Glutamatergic neuron (in vitro differentiated cells): ENCODE measurements around the gene SOX12. TPM values are rescaled to one million over a fixed set of nuclear protein-coding genes. Genes with fewer than 3 reads are reported as not detected.
"Not testable (repeated sequence)": the region's sequence is repeated elsewhere in the genome, so short reads cannot be mapped to it uniquely, and the experiment has no call there.

Experiments used
- DNase-seq: peaks from one replicate; pipeline ENCODE4 v3.0.0; 2022
- H3K27ac Mint-ChIP-seq: one replicate; pipeline ENCODE4 v1.8.0; 2020; ENCODE audit warnings: mild to moderate bottlenecking, mixed read lengths, inconsistent platforms; ENCODE audit not compliant: unreplicated experiment
- H3K27me3 Mint-ChIP-seq: one replicate; pipeline ENCODE4 v1.8.0; 2020; ENCODE audit warnings: mild to moderate bottlenecking, moderate library complexity, mixed read lengths, inconsistent platforms; ENCODE audit not compliant: unreplicated experiment
- H3K36me3 Mint-ChIP-seq: one replicate; pipeline ENCODE4 v1.8.0; 2020; ENCODE audit warnings: mild to moderate bottlenecking, mixed read lengths, inconsistent platforms; ENCODE audit not compliant: unreplicated experiment
- H3K4me1 Mint-ChIP-seq: one replicate; pipeline ENCODE4 v1.8.0; 2020; ENCODE audit warnings: mild to moderate bottlenecking, low read depth, mixed read lengths, inconsistent platforms; ENCODE audit not compliant: unreplicated experiment
- H3K4me3 Mint-ChIP-seq: one replicate; pipeline ENCODE4 v1.8.0; 2020; ENCODE audit warnings: mild to moderate bottlenecking, mixed read lengths, inconsistent platforms; ENCODE audit not compliant: unreplicated experiment
- H3K9me3 Mint-ChIP-seq: one replicate; pipeline ENCODE4 v1.8.0; 2020; ENCODE audit warnings: mild to moderate bottlenecking, moderate library complexity, mixed read lengths, inconsistent platforms; ENCODE audit not compliant: unreplicated experiment
- CTCF ChIP-seq: fragments of 200-600 bp; sonication (generic); IDR thresholded peaks from one replicate; pipeline ENCODE4 v1.5.0; 2021; ENCODE audit not compliant: partially characterized antibody, unreplicated experiment
- total RNA-seq: library from RNA; stranded (reverse); fragmentation: NEBNext Ultra II Directional; extraction: Animal tissue kit (Norgen Biotek cat#: 25700); gene quantifications from one replicate; pipeline ENCODE4 v1.2.1, GENCODE V29; 2021; ENCODE audit not compliant: unreplicated experiment

SOX12 gene
- total RNA-seq, 1 donor from 2014 or later: 67.0 TPM

GRCh38 chr20:347640-348484 lies 22.5 kb downstream of the SOX12 start:
- Mint-ChIP-seq H3K36me3 (no peaks in the 10 kb centered on the region), H3K27ac (peak overlapping the region; percentile 100), H3K27me3 (peaks cover 15% of the 10 kb centered on the region), H3K4me1 (peaks cover 18% of the 10 kb centered on the region), H3K9me3 (peaks cover 17% of the 10 kb centered on the region), H3K4me3 (peak overlapping the region; percentile 99)
- DNase-seq: peak; percentile 98
- no peak for TF ChIP-seq CTCF

GRCh38 chr20:348972-349841 lies 23.9 kb downstream of the SOX12 start:
- no peak for TF ChIP-seq CTCF
- no peak for DNase-seq
- peaks cover 17% of the 10 kb centered on the region for H3K9me3 Mint-ChIP-seq
- peaks cover 15% of the 10 kb centered on the region for H3K27me3 Mint-ChIP-seq
- peak overlapping the region; percentile 100 for H3K27ac Mint-ChIP-seq
- H3K4me3 Mint-ChIP-seq: peak overlapping the region; percentile 99
- H3K4me1 Mint-ChIP-seq: peaks cover 18% of the 10 kb centered on the region
- no peaks in the 10 kb centered on the region for H3K36me3 Mint-ChIP-seq

- Mint-ChIP-seq H3K4me3 (no peak overlapping the region), H3K9me3 (peaks cover 10% of the 10 kb centered on the region), H3K4me1 (peaks cover 15% of the 10 kb centered on the region), H3K27ac (no peak overlapping the region), H3K36me3 (no peaks in the 10 kb centered on the region), H3K27me3 (peaks cover 8% of the 10 kb centered on the region)
- DNase-seq: no peak
- TF ChIP-seq CTCF: no peak
Observed at GRCh38 chr20:353166-353565, 27.8 kb downstream of the SOX12 start.

GRCh38 chr20:354298-354977 lies 29.1 kb downstream of the SOX12 start:
- Mint-ChIP-seq H3K9me3 (peaks cover 2% of the 10 kb centered on the region), H3K27ac (no peak overlapping the region), H3K27me3 (peaks cover 5% of the 10 kb centered on the region), H3K4me3 (no peak overlapping the region), H3K36me3 (no peaks in the 10 kb centered on the region), H3K4me1 (peaks cover 7% of the 10 kb centered on the region)
- TF ChIP-seq CTCF: peak; percentile 96
- DNase-seq: peak; percentile 82

GRCh38 chr20:356154-356553 lies 30.8 kb downstream of the SOX12 start:
- not testable (repeated sequence) for H3K36me3 Mint-ChIP-seq, H3K9me3 Mint-ChIP-seq, H3K27me3 Mint-ChIP-seq, H3K27ac Mint-ChIP-seq, H3K4me3 Mint-ChIP-seq, DNase-seq
- peaks cover 14% of the 10 kb centered on the region for H3K4me1 Mint-ChIP-seq
